22Rv1 (cell line): ENCODE measurements around the gene SKP2.
"Not testable (repeated sequence)": the region's sequence is repeated elsewhere in the genome, so short reads cannot be mapped to it uniquely, and the experiment has no call there.

Experiments
- ZFX ChIP-seq: fragments of 450-650 bp; IDR thresholded peaks from 2 replicates; pipeline ENCODE4 v1.6.1; 2017; ENCODE audit warnings: antibody characterized with exemption, borderline replicate concordance
- TF ChIP-seq, protein P1 (sequence below): fragments of 450-650 bp; IDR thresholded peaks from 2 replicates; pipeline ENCODE4 v1.5.1; 2017; ENCODE audit warnings: mild to moderate bottlenecking

DNA sequence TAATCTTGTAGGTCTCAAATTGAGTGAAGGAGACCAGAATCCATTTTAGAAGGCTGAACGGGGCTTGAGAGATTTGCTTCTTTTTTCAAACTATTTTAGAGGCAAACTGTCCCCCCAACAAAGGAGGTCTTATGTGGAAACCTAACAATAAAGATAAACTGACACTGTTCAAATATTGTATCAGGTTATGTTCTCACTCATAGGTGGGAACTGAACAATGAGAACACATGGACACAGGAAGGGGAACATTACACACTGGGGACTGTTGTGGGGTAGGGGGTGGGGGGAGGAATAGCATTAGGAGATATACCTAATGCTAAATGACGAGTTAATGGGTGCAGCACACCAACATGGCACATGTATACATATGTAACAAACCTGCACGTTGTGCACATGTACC, 46.9 kb downstream of the SKP2 start:
- TF ChIP-seq, protein P1, sequence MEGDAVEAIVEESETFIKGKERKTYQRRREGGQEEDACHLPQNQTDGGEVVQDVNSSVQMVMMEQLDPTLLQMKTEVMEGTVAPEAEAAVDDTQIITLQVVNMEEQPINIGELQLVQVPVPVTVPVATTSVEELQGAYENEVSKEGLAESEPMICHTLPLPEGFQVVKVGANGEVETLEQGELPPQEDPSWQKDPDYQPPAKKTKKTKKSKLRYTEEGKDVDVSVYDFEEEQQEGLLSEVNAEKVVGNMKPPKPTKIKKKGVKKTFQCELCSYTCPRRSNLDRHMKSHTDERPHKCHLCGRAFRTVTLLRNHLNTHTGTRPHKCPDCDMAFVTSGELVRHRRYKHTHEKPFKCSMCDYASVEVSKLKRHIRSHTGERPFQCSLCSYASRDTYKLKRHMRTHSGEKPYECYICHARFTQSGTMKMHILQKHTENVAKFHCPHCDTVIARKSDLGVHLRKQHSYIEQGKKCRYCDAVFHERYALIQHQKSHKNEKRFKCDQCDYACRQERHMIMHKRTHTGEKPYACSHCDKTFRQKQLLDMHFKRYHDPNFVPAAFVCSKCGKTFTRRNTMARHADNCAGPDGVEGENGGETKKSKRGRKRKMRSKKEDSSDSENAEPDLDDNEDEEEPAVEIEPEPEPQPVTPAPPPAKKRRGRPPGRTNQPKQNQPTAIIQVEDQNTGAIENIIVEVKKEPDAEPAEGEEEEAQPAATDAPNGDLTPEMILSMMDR, result not testable (repeated sequence)
- TF ChIP-seq ZFX, result not testable (repeated sequence)
